GM12875 (cell line): Measurements from ENCODE around the gene ASB13.

Source experiments
- H3K4me3 ChIP-seq: one replicate; pipeline ENCODE4 v1.5.1; 2011; ENCODE audit warnings: low read depth, low read length, control low read depth
- CTCF ChIP-seq: IDR thresholded peaks from 2 replicates; pipeline ENCODE4 v1.5.1; 2011; ENCODE audit warnings: low read depth, mild to moderate bottlenecking, control low read depth, inconsistent platforms, low read length, moderate library complexity, borderline replicate concordance; ENCODE audit not compliant: insufficient read depth

Gene ASB13

GRCh38 chr10:5654218-5654755 is 12.1 kb downstream of the ASB13 start:
- no peak for TF ChIP-seq CTCF
- H3K4me3 ChIP-seq, result no peak overlapping the region

GRCh38 chr10:5652746-5653145 is 13.6 kb downstream of the ASB13 start:
- no peak for TF ChIP-seq CTCF
- H3K4me3 ChIP-seq, result no peak overlapping the region

GRCh38 chr10:5651388-5651764 is 15.0 kb downstream of the ASB13 start:
- no peak overlapping the region for H3K4me3 ChIP-seq
- TF ChIP-seq CTCF, result no peak

GRCh38 chr10:5650664-5651387 is 15.6 kb downstream of the ASB13 start:
- TF ChIP-seq CTCF, result no peak
- H3K4me3 ChIP-seq, result no peak overlapping the region

GRCh38 chr10:5649746-5650145 is 16.6 kb downstream of the ASB13 start:
- no peak for TF ChIP-seq CTCF

GRCh38 chr10:5648494-5649457 is 17.6 kb downstream of the ASB13 start:
- TF ChIP-seq CTCF, result no peak
- H3K4me3 ChIP-seq, result no peak overlapping the region

More at GRCh38 chr10:5649746-5650145, 16.6 kb downstream of the ASB13 start:
- H3K4me3 ChIP-seq, result no peak overlapping the region
